HepG2 (cell line): ENCODE data around the gene U2AF1L4. TPM values are rescaled to one million over a fixed set of nuclear protein-coding genes. Genes with fewer than 3 reads are reported as not detected.

Source experiments
- ATAC-seq: fragments of 200-7000 bp; cut with Tn5 transposase; 3 replicates; pipeline ENCODE4 v1.9.1; 2020; ENCODE audit warnings: mild to moderate bottlenecking, moderate library complexity
- BruUV-seq: library from RNA; stranded (reverse); fragments of 400-500 nt; replicated peaks from 2 replicates; lab custom pipeline; 2021; lab: Mats Ljungman, UMichigan
- CTCF ChIA-PET: fragments of 300-600 bp; formaldehyde crosslinking; extraction: SDS; loops from one replicate; lab custom pipeline; 2021; ENCODE audit warnings: low total read pairs, inconsistent platforms, low intra/inter-chr PET ratio; lab: Yijun Ruan, JAX
- POLR2A ChIA-PET: fragments of 350-600 bp; sonication (Branson Sonifier 250); formaldehyde crosslinking; loops from one replicate; lab custom pipeline; 2020; ENCODE audit warnings: antibody characterized with exemption, inconsistent platforms; lab: Yijun Ruan, JAX
- DNase-seq: peaks from one replicate; pipeline ENCODE4 v3.0.0-alpha.2; 2015; ENCODE audit warnings: low spot score
- FAIRE-seq: peaks from 3 replicates; lab custom pipeline; 2011; peaks lifted over from hg19 to GRCh38; lab: Jason Lieb, UNC
- H2AFZ ChIP-seq: one replicate; pipeline ENCODE4 v1.6.1; 2011; ENCODE audit warnings: low read length, inconsistent platforms
- H3K27ac ChIP-seq: fragments of 300-600 bp; 3 replicates; pipeline ENCODE4 v1.8.0; 2011; ENCODE audit warnings: mixed run types, mild to moderate bottlenecking, mixed read lengths, low read length, inconsistent platforms; ENCODE audit not compliant: insufficient read depth; ENCODE audit errors: extremely low read length
- H3K27me3 ChIP-seq, 2 experiments: fragments of 200-600 bp in 1 of 2; 2 replicates in 1 of 2; 3 replicates in 1 of 2; pipeline versions ENCODE4 v1.6.0 to v1.8.0; 2011; ENCODE audit warnings: low read length in 2 of 2, mild to moderate bottlenecking in 2 of 2, moderate library complexity in 2 of 2, inconsistent platforms in 1 of 2; ENCODE audit not compliant: insufficient read depth in 2 of 2, control insufficient read depth in 1 of 2
- H3K36me3 ChIP-seq, 2 experiments: fragments of 200-600 bp in 1 of 2; replicated peaks in 1 of 2; 2 replicates in 1 of 2; 3 replicates in 1 of 2; pipeline versions ENCODE4 v1.5.1 to v1.8.0; 2011; ENCODE audit warnings: low read length in 2 of 2, inconsistent platforms in 1 of 2; ENCODE audit not compliant: insufficient read depth in 2 of 2, control insufficient read depth in 1 of 2
- H3K4me1 ChIP-seq: 2 replicates; pipeline ENCODE4 v1.5.1; 2012; ENCODE audit warnings: low read length, inconsistent platforms; ENCODE audit not compliant: insufficient read depth
- H3K4me2 ChIP-seq: 2 replicates; pipeline ENCODE4 v1.6.0; 2011; ENCODE audit warnings: low read depth, low read length, inconsistent platforms
- H3K4me3 ChIP-seq, 3 experiments: fragments of 200-600 bp in 1 of 3; sonication (generic), shearing (Covaris generic) in 1 of 3; replicated peaks in 1 of 3; 2 replicates each; pipeline ENCODE4 v1.5.1; 2011 to 2016; ENCODE audit warnings: low read length in 3 of 3, inconsistent platforms in 2 of 3, low read depth in 2 of 3, mild to moderate bottlenecking in 2 of 3, control low read depth in 1 of 3, mixed read lengths in 1 of 3; ENCODE audit not compliant: insufficient read depth in 1 of 3
- H3K79me2 ChIP-seq: one replicate; pipeline ENCODE4 v1.6.1; 2011; ENCODE audit warnings: low read length, inconsistent platforms; ENCODE audit not compliant: insufficient read depth
- H3K9ac ChIP-seq: 2 replicates; pipeline ENCODE4 v1.6.0; 2011; ENCODE audit warnings: mild to moderate bottlenecking, low read depth, low read length, inconsistent platforms; ENCODE audit not compliant: insufficient read depth
- H3K9me3 ChIP-seq: 2 replicates; pipeline ENCODE4 v1.5.1; 2012; ENCODE audit warnings: mild to moderate bottlenecking, low read length
- H4K20me1 ChIP-seq: 2 replicates; pipeline ENCODE4 v1.6.0; 2011; ENCODE audit warnings: inconsistent platforms, mild to moderate bottlenecking, low read length, moderate library complexity; ENCODE audit not compliant: insufficient read depth
- ARNTL ChIP-seq: sonication (generic); formaldehyde crosslinking; IDR thresholded peaks from 2 replicates; pipeline ENCODE4 v1.4.0; 2020; ENCODE audit warnings: mild to moderate bottlenecking, missing genetic modification reagents
- BHLHE40 ChIP-seq: IDR thresholded peaks from 2 replicates; pipeline ENCODE4 v1.6.1; 2011; ENCODE audit warnings: low read length, improper control_type of control experiment
- CEBPZ ChIP-seq: IDR thresholded peaks from 2 replicates; pipeline ENCODE4 v1.6.1; 2012; ENCODE audit warnings: low read length, improper control_type of control experiment
- CHD2 ChIP-seq: IDR thresholded peaks from 2 replicates; pipeline ENCODE4 v1.6.1; 2011; ENCODE audit warnings: low read depth, low read length, improper control_type of control experiment
- NCOA2 ChIP-seq: sonication (generic); formaldehyde crosslinking; IDR thresholded peaks from 2 replicates; pipeline ENCODE4 v1.8.0; 2022; ENCODE audit warnings: inconsistent platforms
- SMAD3 ChIP-seq: sonication (generic); formaldehyde crosslinking; IDR thresholded peaks from 2 replicates; pipeline ENCODE4 v1.4.0; 2020; ENCODE audit warnings: missing genetic modification reagents
- U2AF2 ChIP-seq: fragments of 200-400 bp; formaldehyde crosslinking; IDR thresholded peaks from 2 replicates; pipeline ENCODE4 v1.6.1; 2017; ENCODE audit warnings: low read depth, mild to moderate bottlenecking, low read length
- YEATS2 ChIP-seq: sonication (generic); formaldehyde crosslinking; IDR thresholded peaks from 2 replicates; pipeline ENCODE4 v1.4.0; 2020; ENCODE audit warnings: missing genetic modification reagents, borderline replicate concordance
- ZBTB7B ChIP-seq: sonication (generic); formaldehyde crosslinking; IDR thresholded peaks from 2 replicates; pipeline ENCODE4 v1.4.0; 2020; ENCODE audit warnings: missing genetic modification reagents
- ZFP41 ChIP-seq: sonication (generic); formaldehyde crosslinking; IDR thresholded peaks from 2 replicates; pipeline ENCODE4 v1.4.0; 2020; ENCODE audit warnings: mild to moderate bottlenecking, missing genetic modification reagents, borderline replicate concordance
- ZKSCAN8 ChIP-seq: IDR thresholded peaks from 2 replicates; pipeline ENCODE4 v1.6.1; 2016; ENCODE audit warnings: borderline replicate concordance, missing genetic modification reagents, missing compliant biosample characterization
- ZNF143 ChIP-seq: sonication (generic); formaldehyde crosslinking; IDR thresholded peaks from 2 replicates; pipeline ENCODE4 v1.4.0; 2020; ENCODE audit warnings: missing genetic modification reagents
- ZNF160 ChIP-seq: sonication (generic); formaldehyde crosslinking; IDR thresholded peaks from 2 replicates; pipeline ENCODE4 v1.8.0; 2022; ENCODE audit warnings: mild to moderate bottlenecking, inconsistent platforms, missing genetic modification reagents
- ZNF260 ChIP-seq: sonication (generic); formaldehyde crosslinking; IDR thresholded peaks from 2 replicates; pipeline ENCODE4 v1.4.0; 2020; ENCODE audit warnings: missing genetic modification reagents, low read depth, mild to moderate bottlenecking, borderline replicate concordance
- ZNF552 ChIP-seq: sonication (generic); formaldehyde crosslinking; IDR thresholded peaks from 2 replicates; pipeline ENCODE4 v1.9.0; 2022; ENCODE audit warnings: missing genetic modification reagents, mild to moderate bottlenecking, borderline replicate concordance
- ZNF775 ChIP-seq: sonication (generic); formaldehyde crosslinking; IDR thresholded peaks from 2 replicates; pipeline ENCODE4 v1.4.0; 2020; ENCODE audit warnings: missing genetic modification reagents, mild to moderate bottlenecking, moderate library complexity, borderline replicate concordance
- ZNF780A ChIP-seq: sonication (generic); formaldehyde crosslinking; IDR thresholded peaks from 2 replicates; pipeline ENCODE4 v1.8.0; 2022; ENCODE audit warnings: mild to moderate bottlenecking, missing genetic modification reagents, moderate library complexity
- WGBS: methylation state at CpG from one replicate; pipeline ENCODE4 v1.1.6; 2017; ENCODE audit warnings: low lambda C conversion rate; 5-methylcytosine and 5-hydroxymethylcytosine counted together
- in situ Hi-C: cut with HindIII; loops from 2 replicates; pipeline ENCODE4 v1.10.0; 2017; ENCODE audit warnings: low pct_unique_long_range_greater_than_20kb; ENCODE audit not compliant: extremely low pct_ligation_motif_present
- intact Hi-C: fragments of 100-400 bp; cut with micrococcal nuclease; formaldehyde crosslinking; loops from one replicate; pipeline ENCODE4 v1.10.0; 2022; ENCODE audit not compliant: unreplicated experiment
- polyA plus RNA-seq, 8 experiments: library from polyadenylated mRNA; depleted of rRNA in 3 of 8; stranded (reverse) in 7 of 8; unstranded in 1 of 8; fragments of >200 nt; fragmentation: Illumina TruSeq in 4 of 8; extraction: Trizol in 4 of 8; gene quantifications; 2 replicates each; pipeline versions ENCODE4 v1.2.1 to v1.2.3, GENCODE V29; 2011 to 2016; ENCODE audit warnings: low read depth in 4 of 8, missing spikeins in 1 of 8, mixed read lengths in 1 of 8; ENCODE audit not compliant: insufficient read depth in 1 of 8
- total RNA-seq, 5 experiments: library from RNA; depleted of rRNA; stranded (reverse); fragments of >200 nt; fragmentation: Illumina TruSeq; extraction: Trizol; gene quantifications; 2 replicates each; pipeline ENCODE4 v1.2.3, GENCODE V29; 2016; ENCODE audit warnings: low read depth in 1 of 5
- TF ChIP-seq, protein P1 (sequence below): sonication (generic); formaldehyde crosslinking; IDR thresholded peaks from 2 replicates; pipeline ENCODE4 v1.4.0; 2020; ENCODE audit warnings: mild to moderate bottlenecking, missing genetic modification reagents

The U2AF1L4 gene
- total and polyA plus RNA-seq, 2 of the 13 experiments (the other 11 are each of a cell fraction or from before 2014, with no cell fraction given) = 7.9 to 15.4 TPM

DNA sequence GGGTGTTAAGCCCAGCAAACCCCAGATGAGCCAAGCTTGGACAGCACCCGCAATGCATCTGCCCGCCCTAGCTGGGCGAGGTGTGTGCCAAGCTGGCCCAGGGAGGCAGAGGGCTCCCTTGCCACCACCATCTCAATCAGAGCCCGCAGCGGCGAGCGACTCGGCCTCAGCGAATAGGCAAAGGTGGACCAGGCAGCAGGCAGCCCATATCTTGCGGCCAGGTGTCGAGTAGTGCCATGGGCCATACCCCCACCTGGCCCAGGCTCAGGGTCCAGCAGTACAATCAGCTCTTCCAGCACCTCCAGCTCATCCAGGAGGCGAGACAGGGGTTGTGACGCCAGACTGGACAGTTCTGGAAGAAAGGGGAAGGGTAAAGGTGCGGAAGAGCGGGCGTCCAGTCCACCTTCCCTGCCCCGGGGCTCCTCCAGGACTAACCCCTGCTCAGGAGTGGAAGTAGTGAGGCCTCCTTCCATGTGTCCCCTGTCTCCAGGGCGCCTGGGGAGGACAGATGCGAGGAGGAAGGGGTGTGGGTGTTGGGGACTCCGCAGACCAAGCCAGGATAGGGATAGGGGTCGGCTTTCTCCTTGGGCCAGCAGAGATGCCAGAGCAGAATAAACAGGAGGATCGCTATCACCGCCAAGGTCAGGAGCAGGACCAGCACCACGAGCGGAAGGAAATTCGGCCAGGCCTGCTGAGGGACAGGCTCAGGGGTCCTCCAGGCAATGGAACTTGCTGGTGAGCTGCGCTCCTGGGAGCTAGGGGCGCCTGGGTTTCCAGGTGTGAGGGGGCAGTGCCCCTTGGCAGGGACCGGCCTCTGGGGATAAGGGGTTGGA is 5.7 kb downstream of the U2AF1L4 start (continued):
- TF ChIP-seq ZNF260 (no peak), ZKSCAN8 (CRISPR knock-in tag) (no peak)

GRCh38 chr19:35738887-35739229 is 6.4 kb downstream of the U2AF1L4 start:
- TF ChIP-seq NCOA2 (CRISPR knock-in tag) (no peak), ZNF143 (CRISPR knock-in tag) (no peak), ZNF775 (CRISPR knock-in tag) (no peak), ZNF160 (CRISPR knock-in tag) (no peak), CHD2 (no peak), CEBPZ (no peak), YEATS2 (no peak), BHLHE40 (no peak), ZBTB7B (CRISPR knock-in tag) (no peak), ARNTL (CRISPR knock-in tag) (no peak), SMAD3 (CRISPR knock-in tag) (no peak), ZFP41 (CRISPR knock-in tag) (no peak), ZNF552 (CRISPR knock-in tag) (no peak), U2AF2 (no peak), ZNF780A (CRISPR knock-in tag) (no peak)
- TF ChIP-seq, protein P1, sequence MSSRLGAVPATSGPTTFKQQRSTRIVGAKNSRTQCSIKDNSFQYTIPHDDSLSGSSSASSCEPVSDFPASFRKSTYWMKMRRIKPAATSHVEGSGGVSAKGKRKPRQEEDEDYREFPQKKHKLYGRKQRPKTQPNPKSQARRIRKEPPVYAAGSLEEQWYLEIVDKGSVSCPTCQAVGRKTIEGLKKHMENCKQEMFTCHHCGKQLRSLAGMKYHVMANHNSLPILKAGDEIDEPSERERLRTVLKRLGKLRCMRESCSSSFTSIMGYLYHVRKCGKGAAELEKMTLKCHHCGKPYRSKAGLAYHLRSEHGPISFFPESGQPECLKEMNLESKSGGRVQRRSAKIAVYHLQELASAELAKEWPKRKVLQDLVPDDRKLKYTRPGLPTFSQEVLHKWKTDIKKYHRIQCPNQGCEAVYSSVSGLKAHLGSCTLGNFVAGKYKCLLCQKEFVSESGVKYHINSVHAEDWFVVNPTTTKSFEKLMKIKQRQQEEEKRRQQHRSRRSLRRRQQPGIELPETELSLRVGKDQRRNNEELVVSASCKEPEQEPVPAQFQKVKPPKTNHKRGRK = no peak
- H3K27ac ChIP-seq = no peak overlapping the region
- 100% methylated on average over 1 of the region's 2 CpGs for WGBS
- DNase-seq (no peak), ATAC-seq (no peak), FAIRE-seq (no peak)
- ChIA-PET CTCF (no interaction called here), POLR2A (interaction anchor here (2.2 to 4.6 kb wide), 2 partner anchors 9 to 19 kb away, joined by 10 to 69 read pairs; partner anchors contain the start of gene LIN37)
- peaks cover 20 to 49% of the 10 kb centered on the region in 2 experiments; a peak in 4 of 5 replicates for H3K36me3 ChIP-seq
- in situ Hi-C loops = no loop called here
- intact Hi-C loops = no loop called here
- no peak overlapping the region for H3K4me2 ChIP-seq
- H2AFZ ChIP-seq = no peak overlapping the region
- H4K20me1 ChIP-seq = no peaks in the 10 kb centered on the region
- H3K9me3 ChIP-seq = no peaks in the 10 kb centered on the region
- H3K4me3 ChIP-seq = no peak overlapping the region
- H3K79me2 ChIP-seq = no peaks in the 10 kb centered on the region
- H3K27me3 ChIP-seq = no peaks in the 10 kb centered on the region
- peaks cover 21% of the 10 kb centered on the region for H3K4me1 ChIP-seq
- no peak overlapping the region for H3K9ac ChIP-seq
- BruUV-seq = no TSS peak
